Measurements from ENCODE around the gene MVB12A. TPM values are rescaled to one million over a fixed set of nuclear protein-coding genes. Genes with fewer than 3 reads are reported as not detected.

The MVB12A gene
- total and polyA plus RNA-seq, 10 of the 15 experiments (the other 5 are each of a cell fraction or from before 2014, with no cell fraction given) = 1.2 to 47.6 (median 26.3) TPM

- H3K4me3 ChIP-seq = no peak overlapping the region
- ChIA-PET SMC1A (ENCODE audit: uncharacterized antibody, unreplicated experiment) (interaction anchor here (0.9 to 1.5 kb wide), 2 partner anchors 75 to 100 kb away, joined by 3 read pairs; no protein-coding TSS in a partner anchor), CTCF (interaction anchor here (0.6 to 4.0 kb wide), 4 partner anchors 32 to 103 kb away, joined by 3 to 36 read pairs (median 4); no protein-coding TSS in a partner anchor)
- TF ChIP-seq ATF7 (IDR thresholded peaks at IDR 0.05; ENCODE audit: low read depth) = no peak
- no peak for TF ChIP-seq RUNX3 (IDR thresholded peaks at IDR 0.05; ENCODE audit: low read length)
- TF ChIP-seq RAD21 (IDR thresholded peaks at IDR 0.05; ENCODE audit: insufficient read depth, low read depth, low read length) = no peak
- no peak for TF ChIP-seq JUND (IDR thresholded peaks at IDR 0.05; ENCODE audit: low read depth, low read length)
- TF ChIP-seq GABPA (IDR thresholded peaks at IDR 0.05; ENCODE audit: low read depth) = no peak
- no peak for TF ChIP-seq NRF1 (conservative IDR thresholded peaks at IDR 0.05; ENCODE audit: low read depth, low read length)
- TF ChIP-seq, protein P1, sequence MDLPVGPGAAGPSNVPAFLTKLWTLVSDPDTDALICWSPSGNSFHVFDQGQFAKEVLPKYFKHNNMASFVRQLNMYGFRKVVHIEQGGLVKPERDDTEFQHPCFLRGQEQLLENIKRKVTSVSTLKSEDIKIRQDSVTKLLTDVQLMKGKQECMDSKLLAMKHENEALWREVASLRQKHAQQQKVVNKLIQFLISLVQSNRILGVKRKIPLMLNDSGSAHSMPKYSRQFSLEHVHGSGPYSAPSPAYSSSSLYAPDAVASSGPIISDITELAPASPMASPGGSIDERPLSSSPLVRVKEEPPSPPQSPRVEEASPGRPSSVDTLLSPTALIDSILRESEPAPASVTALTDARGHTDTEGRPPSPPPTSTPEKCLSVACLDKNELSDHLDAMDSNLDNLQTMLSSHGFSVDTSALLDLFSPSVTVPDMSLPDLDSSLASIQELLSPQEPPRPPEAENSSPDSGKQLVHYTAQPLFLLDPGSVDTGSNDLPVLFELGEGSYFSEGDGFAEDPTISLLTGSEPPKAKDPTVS (IDR thresholded peaks at IDR 0.05; ENCODE audit: low read depth, low read length) = no peak
- TF ChIP-seq RFX5 (IDR thresholded peaks at IDR 0.05; ENCODE audit: low read depth, low read length) = no peak
- TF ChIP-seq CEBPB (IDR thresholded peaks at IDR 0.05; ENCODE audit: borderline replicate concordance in 1 of 2, low read depth in 2 of 2, low read length in 2 of 2) = no peak
- no peak for TF ChIP-seq CBX5 (IDR thresholded peaks at IDR 0.05; ENCODE audit: low read depth)
- TF ChIP-seq SIN3A (IDR thresholded peaks at IDR 0.05; ENCODE audit: low read depth, low read length) = no peak
- no peak for TF ChIP-seq SIX5 (IDR thresholded peaks at IDR 0.05; ENCODE audit: low read depth, low read length, severe bottlenecking)
- TF ChIP-seq NR2C1 (IDR thresholded peaks at IDR 0.05) = no peak
- TF ChIP-seq, protein P2, sequence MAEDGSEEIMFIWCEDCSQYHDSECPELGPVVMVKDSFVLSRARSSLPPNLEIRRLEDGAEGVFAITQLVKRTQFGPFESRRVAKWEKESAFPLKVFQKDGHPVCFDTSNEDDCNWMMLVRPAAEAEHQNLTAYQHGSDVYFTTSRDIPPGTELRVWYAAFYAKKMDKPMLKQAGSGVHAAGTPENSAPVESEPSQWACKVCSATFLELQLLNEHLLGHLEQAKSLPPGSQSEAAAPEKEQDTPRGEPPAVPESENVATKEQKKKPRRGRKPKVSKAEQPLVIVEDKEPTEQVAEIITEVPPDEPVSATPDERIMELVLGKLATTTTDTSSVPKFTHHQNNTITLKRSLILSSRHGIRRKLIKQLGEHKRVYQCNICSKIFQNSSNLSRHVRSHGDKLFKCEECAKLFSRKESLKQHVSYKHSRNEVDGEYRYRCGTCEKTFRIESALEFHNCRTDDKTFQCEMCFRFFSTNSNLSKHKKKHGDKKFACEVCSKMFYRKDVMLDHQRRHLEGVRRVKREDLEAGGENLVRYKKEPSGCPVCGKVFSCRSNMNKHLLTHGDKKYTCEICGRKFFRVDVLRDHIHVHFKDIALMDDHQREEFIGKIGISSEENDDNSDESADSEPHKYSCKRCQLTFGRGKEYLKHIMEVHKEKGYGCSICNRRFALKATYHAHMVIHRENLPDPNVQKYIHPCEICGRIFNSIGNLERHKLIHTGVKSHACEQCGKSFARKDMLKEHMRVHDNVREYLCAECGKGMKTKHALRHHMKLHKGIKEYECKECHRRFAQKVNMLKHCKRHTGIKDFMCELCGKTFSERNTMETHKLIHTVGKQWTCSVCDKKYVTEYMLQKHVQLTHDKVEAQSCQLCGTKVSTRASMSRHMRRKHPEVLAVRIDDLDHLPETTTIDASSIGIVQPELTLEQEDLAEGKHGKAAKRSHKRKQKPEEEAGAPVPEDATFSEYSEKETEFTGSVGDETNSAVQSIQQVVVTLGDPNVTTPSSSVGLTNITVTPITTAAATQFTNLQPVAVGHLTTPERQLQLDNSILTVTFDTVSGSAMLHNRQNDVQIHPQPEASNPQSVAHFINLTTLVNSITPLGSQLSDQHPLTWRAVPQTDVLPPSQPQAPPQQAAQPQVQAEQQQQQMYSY (CRISPR knock-in tag; IDR thresholded peaks at IDR 0.05) = no peak
- TF ChIP-seq BMI1 (IDR thresholded peaks at IDR 0.05; ENCODE audit: borderline replicate concordance) = no peak
- no peak for TF ChIP-seq DPF2 (IDR thresholded peaks at IDR 0.05)
- TF ChIP-seq NFXL1 (IDR thresholded peaks at IDR 0.05; ENCODE audit: borderline replicate concordance) = no peak
- TF ChIP-seq, protein P3, sequence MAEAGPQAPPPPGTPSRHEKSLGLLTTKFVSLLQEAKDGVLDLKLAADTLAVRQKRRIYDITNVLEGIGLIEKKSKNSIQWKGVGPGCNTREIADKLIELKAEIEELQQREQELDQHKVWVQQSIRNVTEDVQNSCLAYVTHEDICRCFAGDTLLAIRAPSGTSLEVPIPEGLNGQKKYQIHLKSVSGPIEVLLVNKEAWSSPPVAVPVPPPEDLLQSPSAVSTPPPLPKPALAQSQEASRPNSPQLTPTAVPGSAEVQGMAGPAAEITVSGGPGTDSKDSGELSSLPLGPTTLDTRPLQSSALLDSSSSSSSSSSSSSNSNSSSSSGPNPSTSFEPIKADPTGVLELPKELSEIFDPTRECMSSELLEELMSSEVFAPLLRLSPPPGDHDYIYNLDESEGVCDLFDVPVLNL (IDR thresholded peaks at IDR 0.05; ENCODE audit: low read depth, low read length) = no peak
These were observed 26.8 kb upstream of the MVB12A start for GRCh38 chr19:17393002-17393401.

More at GRCh38 chr19:17393002-17393401, 26.8 kb upstream of the MVB12A start:
- Histone ChIP-seq H2AFZ (ENCODE audit: control insufficient read depth, low read depth, low read length) (no peak overlapping the region), H3K79me2 (ENCODE audit: control insufficient read depth, insufficient read depth, low read length) (no peaks in the 10 kb centered on the region), H4K20me1 (ENCODE audit: control insufficient read depth, insufficient read depth) (no peaks in the 10 kb centered on the region), H3K9ac (ENCODE audit: control insufficient read depth, insufficient read depth, low read length) (no peak overlapping the region), H3K4me2 (ENCODE audit: control insufficient read depth, insufficient read depth) (no peak overlapping the region), H3K27ac (ENCODE audit: control insufficient read depth, insufficient read depth) (no peak overlapping the region), H3K36me3 (ENCODE audit: control insufficient read depth in 2 of 2, insufficient read depth in 2 of 2, low read length in 1 of 2) (peaks cover 0 to 5% of the 10 kb centered on the region in 2 experiments; a peak in 1 of 4 replicates), H3K9me3 (replicated peaks; ENCODE audit: control insufficient read depth, insufficient read depth, low read length) (no peaks in the 10 kb centered on the region; the same call in 1 of the 3 replicates), H3K4me1 (ENCODE audit: control insufficient read depth, insufficient read depth, low read length) (peaks cover 9% of the 10 kb centered on the region), H3K27me3 (replicated peaks in 1 of 2; ENCODE audit: control insufficient read depth in 2 of 2, insufficient read depth in 2 of 2, low read length in 1 of 2) (peaks cover 2 to 3% of the 10 kb centered on the region in 2 experiments; a peak in 3 of 4 replicates)
- in situ Hi-C loops (cut with MboI) = no loop called here
- no peak for ATAC-seq
- 47% methylated on average over 2 of the region's 2 CpGs for whole genome bisulfite sequencing (ENCODE audit: insufficient coverage, insufficient replicate concordance, low lambda C conversion rate, missing lambda C conversion rate)
- RAD21 ChIA-PET (ENCODE audit: unreplicated experiment) = no interaction called here
- intact Hi-C loops (cut with micrococcal nuclease; ENCODE audit: unreplicated experiment) = no loop called here
- no peak for FAIRE-seq
- no TSS peak for BruUV-seq (replicated peaks)
- POLR2A ChIA-PET = interaction anchor here (0.7 kb wide), 1 partner anchor 204 kb away, joined by 4 read pairs; no protein-coding TSS in a partner anchor
- no peak for DNase-seq (ENCODE audit: low read depth, low spot score)
